SHP77 (cell line): ENCODE data around the gene HAGH.

Experiments used
- DNase-seq, 2 experiments: peaks; one replicate each; lab custom pipeline; 2025; lab: John Stamatoyannopoulos, UW

The HAGH gene

GRCh38 chr16:1773703-1774447 lies 52.8 kb downstream of the HAGH start:
- peak in 1 of 2 experiments; percentile 52 for DNase-seq

- peak; percentile 66 to 74 for DNase-seq
Observed at GRCh38 chr16:1772908-1773702, 53.5 kb downstream of the HAGH start, which contains the start of gene MRPS34. Gene MRPS34 (minus strand): TSS chr16:1773134. CDS start chr16:1773119, 15 bp downstream.

- DNase-seq: peak in 1 of 2 experiments; percentile 18
Observed at GRCh38 chr16:1772362-1772907, 54.2 kb downstream of the HAGH start, which contains the start of gene EME2. Gene EME2 (plus strand): TSS chr16:1772810. CDS start chr16:1773228, 418 bp downstream.

GRCh38 chr16:1771864-1772361 lies 54.7 kb downstream of the HAGH start:
- DNase-seq: no peak

- peak in 1 of 2 experiments; percentile 17 for DNase-seq
Observed at GRCh38 chr16:1771188-1771863, 55.3 kb downstream of the HAGH start, which contains the start of gene NME3. Gene NME3 (minus strand): TSS chr16:1771543. CDS start chr16:1771534, 9 bp downstream.

- DNase-seq: peak; percentile 78 to 82
Observed at GRCh38 chr16:1770328-1771187, 56.1 kb downstream of the HAGH start.

GRCh38 chr16:1769402-1770300 lies 57.0 kb downstream of the HAGH start:
- DNase-seq: no peak

GRCh38 chr16:1768767-1769401 lies 57.7 kb downstream of the HAGH start:
- no peak for DNase-seq

- DNase-seq: no peak
Observed at GRCh38 chr16:1768061-1768766, 58.4 kb downstream of the HAGH start.

GRCh38 chr16:1767116-1767994 lies 59.3 kb downstream of the HAGH start:
- DNase-seq: no peak

- DNase-seq: no peak
Observed at GRCh38 chr16:1766701-1767100, 59.9 kb downstream of the HAGH start.

- DNase-seq: no peak
Observed at GRCh38 chr16:1766231-1766630, 60.4 kb downstream of the HAGH start.

- no peak for DNase-seq
Observed at GRCh38 chr16:1765826-1766225, 60.8 kb downstream of the HAGH start.

- no peak for DNase-seq
Observed at GRCh38 chr16:1764971-1765370, 61.7 kb downstream of the HAGH start.

- DNase-seq: no peak
Observed at GRCh38 chr16:1763521-1764511, 62.8 kb downstream of the HAGH start.

- DNase-seq: no peak
Observed at GRCh38 chr16:1762879-1763520, 63.6 kb downstream of the HAGH start.
